H54 (cell line): Measurements from ENCODE around the gene HAUS7.

ENCODE experiments used
- DNase-seq: peaks from one replicate; pipeline ENCODE4 v3.0.0; 2011; ENCODE audit warnings: low spot score, mixed read lengths; ENCODE audit not compliant: insufficient read length
- FAIRE-seq: peaks from 3 replicates; lab custom pipeline; 2011; peaks lifted over from hg19 to GRCh38; lab: Jason Lieb, UNC
- POLR2A ChIP-seq: IDR thresholded peaks from 2 replicates; pipeline ENCODE4 v1.6.1; 2011; ENCODE audit warnings: low read depth, mild to moderate bottlenecking, low read length

Gene HAUS7

DNA sequence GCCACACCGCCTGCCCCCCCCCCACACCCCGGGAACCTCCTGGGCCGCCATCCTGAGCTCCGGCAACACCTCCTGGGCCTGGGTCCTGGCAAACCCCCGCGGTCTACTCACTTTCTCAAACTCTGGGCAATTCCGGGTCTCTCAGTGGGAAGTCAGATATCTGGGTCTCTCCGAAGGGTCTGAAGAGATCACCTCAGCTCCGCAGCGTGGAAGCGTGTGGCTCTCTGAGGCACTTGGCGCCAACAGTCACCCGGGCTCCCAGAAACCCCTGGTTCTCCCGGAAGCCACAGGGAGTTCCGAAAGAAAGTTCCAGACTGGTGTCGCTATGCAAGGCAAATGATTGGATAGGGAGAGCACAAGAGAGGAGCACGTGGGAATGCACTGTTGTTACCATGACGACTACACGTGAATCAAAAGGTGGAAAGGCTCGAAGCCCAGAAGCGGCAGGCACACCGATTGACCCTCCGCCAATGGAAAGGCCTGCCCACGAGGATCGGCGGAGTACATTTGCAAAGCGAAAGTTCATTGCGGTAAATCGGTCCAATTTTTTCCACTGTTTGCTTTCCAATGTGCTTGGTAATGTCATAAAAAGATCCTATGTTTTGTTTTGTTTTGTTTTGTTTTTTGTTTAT, 69.1 kb downstream of the HAUS7 start, which contains the start of gene PNMA6E:
TSS of gene PNMA6E (minus strand) at position 218 of the 632 bp plus-strand sequence. CDS start 2,501 bp downstream, outside the sequence.
- no peak for FAIRE-seq
- no peak for TF ChIP-seq POLR2A

DNA sequence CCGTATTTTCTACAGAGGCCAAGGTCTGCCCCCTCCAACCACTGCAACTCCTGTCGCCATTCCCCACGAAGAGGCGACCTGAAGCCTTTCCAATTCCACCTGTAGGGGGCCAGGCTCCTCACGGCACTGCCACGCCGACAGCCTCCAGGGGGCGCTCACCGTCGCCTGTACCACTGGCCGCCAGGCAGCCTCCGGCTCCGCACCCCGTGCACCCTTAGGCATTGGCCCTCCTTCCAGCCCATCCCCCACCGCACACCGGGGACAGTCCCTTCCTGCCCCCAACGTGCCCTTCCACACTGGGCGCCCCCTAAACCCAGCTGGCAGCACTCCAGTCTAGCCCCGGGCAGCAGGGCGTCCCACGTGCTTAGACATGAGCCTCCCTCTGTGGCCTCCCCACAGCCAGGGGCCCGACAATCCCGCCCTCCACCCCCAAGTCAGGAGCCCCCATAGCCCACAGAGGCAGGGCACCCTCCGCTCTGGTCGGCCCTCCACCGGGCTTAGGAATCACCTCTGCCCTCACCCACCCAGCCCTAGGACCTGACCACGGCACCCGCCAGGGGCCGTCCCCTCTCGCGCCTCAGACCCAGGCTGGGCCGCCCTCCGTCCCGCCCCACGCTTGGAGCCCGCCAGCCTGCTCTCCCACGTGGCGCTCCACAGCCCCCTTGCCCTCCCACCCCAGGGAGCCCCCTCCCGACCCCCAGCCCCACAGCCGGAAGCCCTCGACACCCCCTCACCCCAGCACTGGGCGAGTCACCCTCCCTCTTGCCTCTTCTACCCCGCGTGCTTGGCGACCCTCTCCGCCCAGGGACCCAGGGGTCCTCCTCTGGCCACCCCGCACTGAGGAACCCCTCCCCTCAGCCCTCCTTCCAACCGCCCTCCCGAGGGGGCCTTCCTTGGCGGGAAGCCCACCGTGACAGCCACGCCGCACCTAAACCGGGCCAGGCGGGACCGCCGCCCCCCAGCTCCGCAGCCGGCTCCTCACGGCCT, 69.9 kb downstream of the HAUS7 start:
- TF ChIP-seq POLR2A: no peak
- DNase-seq (peak; percentile 82), FAIRE-seq (no peak)

More for the DNA sequence above, 69.1 kb downstream of the HAUS7 start, which contains the start of gene PNMA6E:
- no peak for DNase-seq

DNA sequence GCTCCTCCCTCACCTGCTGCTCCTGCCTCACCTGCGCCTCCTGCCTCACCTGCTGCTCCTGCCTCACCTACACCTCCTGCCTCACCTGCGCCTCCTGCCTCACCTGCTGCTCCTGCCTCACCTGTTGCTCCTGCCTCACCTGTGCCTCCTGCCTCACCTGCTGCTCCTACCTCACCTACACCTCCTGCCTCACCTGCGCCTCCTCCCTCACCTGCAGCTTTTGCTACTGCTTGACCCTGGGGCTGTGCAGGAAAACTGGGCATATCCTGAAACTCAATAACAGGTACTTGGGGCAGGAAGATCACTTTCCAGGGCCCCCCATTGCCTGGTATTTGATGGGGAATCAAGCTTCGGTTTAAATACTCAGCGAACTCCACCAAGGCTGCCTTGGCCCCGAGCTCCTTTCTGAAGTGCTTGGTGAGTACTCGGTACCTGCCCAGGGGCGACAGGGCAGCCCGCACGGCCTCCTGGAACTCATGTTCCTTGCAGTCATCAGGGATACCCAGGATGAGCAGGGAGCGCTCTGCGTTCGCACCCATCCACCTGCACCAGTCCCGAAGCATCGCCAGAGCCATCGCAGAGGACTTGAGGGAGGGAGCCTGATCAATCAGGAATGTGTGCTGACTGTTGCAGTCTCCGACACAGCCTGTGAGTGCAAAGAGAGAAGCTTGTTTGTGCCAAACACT, 72.0 kb downstream of the HAUS7 start:
- TF ChIP-seq POLR2A: no peak
- FAIRE-seq (no peak), DNase-seq (no peak)
